Neural progenitor cell (in vitro differentiated cells): ENCODE data around the gene SLC25A29.

Experiments
- EZH2 ChIP-seq: fragments of 200-600 bp; sonication (generic); IDR thresholded peaks from 2 replicates; pipeline ENCODE4 v1.6.1; 2017; ENCODE audit warnings: antibody characterized with exemption, mild to moderate bottlenecking, moderate library complexity
- EZH2phosphoT487 ChIP-seq: fragments of 200-600 bp; sonication (generic); IDR thresholded peaks from 2 replicates; pipeline ENCODE4 v1.6.1; 2017; ENCODE audit warnings: antibody characterized with exemption
- TF ChIP-seq, protein P1 (sequence below): fragments of 200-600 bp; sonication (generic); IDR thresholded peaks from 2 replicates; pipeline ENCODE4 v1.5.1; 2017; ENCODE audit warnings: antibody characterized with exemption, mild to moderate bottlenecking

DNA sequence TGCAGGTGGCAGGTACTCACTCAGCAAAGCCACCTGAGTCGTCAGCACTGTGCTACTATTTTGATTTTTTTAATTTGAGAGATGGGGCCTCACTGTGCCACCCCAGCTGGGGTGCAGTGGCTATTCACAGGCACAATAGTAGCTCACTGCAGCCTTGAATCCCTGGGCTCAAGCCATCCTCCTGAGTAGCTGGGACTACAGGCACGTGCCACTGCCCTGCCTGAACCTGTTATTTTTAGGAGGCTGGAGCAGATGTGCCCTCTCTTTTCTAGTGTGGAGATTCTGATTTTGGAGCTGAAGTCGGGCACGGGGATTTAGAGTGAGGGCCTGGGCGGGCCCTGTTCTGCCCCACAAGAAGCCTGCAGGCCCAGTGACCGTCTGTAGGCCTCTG is 34.2 kb upstream of the SLC25A29 start:
- TF ChIP-seq, protein P1, sequence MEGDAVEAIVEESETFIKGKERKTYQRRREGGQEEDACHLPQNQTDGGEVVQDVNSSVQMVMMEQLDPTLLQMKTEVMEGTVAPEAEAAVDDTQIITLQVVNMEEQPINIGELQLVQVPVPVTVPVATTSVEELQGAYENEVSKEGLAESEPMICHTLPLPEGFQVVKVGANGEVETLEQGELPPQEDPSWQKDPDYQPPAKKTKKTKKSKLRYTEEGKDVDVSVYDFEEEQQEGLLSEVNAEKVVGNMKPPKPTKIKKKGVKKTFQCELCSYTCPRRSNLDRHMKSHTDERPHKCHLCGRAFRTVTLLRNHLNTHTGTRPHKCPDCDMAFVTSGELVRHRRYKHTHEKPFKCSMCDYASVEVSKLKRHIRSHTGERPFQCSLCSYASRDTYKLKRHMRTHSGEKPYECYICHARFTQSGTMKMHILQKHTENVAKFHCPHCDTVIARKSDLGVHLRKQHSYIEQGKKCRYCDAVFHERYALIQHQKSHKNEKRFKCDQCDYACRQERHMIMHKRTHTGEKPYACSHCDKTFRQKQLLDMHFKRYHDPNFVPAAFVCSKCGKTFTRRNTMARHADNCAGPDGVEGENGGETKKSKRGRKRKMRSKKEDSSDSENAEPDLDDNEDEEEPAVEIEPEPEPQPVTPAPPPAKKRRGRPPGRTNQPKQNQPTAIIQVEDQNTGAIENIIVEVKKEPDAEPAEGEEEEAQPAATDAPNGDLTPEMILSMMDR, result no peak
- TF ChIP-seq EZH2, result no peak
- TF ChIP-seq EZH2phosphoT487, result no peak
